Activated CD4-positive, alpha-beta T cell treated with anti-CD3 and anti-CD28 coated beads for 48 hours (primary cell): ENCODE data around the gene COG4.
"Not testable (repeated sequence)": the region's sequence is repeated elsewhere in the genome, so short reads cannot be mapped to it uniquely, and the experiment has no call there.

Experiments
- DNase-seq: peaks from one replicate; pipeline ENCODE4 v3.0.0-alpha.2; 2020

COG4 gene

DNA sequence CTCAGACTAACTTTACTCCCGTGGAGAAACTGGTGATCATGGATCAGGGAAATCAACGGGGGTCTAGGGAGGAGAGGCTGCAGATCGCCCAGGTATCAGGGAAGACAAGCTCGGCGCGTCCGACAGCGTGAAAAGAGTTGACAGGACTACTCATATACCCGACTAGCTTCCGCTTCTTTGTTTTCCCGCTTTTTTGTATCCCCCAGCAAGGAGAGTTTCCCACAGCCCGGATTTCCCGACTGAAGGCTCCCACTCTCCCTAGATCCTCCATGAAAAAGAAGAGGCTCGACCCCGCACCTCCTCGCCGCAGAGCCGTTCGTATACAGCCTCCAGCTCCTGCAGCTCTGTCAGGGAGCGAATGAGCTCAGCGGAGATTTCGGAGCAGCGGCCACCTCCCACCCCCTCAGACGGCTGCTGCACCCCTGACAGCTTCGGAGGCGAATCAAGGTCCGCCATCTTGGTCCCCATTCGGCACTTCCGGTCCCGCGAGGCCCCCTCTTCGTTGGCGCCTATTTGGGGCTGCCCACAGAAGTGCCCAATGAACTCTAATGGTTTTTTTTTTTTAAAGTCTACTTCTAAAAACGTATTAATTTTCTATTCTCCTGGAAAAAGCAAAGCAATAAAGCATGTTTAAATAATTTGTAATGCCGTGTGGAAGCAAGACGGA is at the start of gene COG4:
TSS of gene COG4 (minus strand) at position 479 of the 667 bp plus-strand sequence. CDS start at position 468, 11 bp downstream.
- peak; percentile 95 for DNase-seq

- no peak for DNase-seq
Observed at GRCh38 chr16:70572926-70573270, 49.5 kb upstream of the COG4 start.

GRCh38 chr16:70572050-70572925 is 48.9 kb upstream of the COG4 start:
- DNase-seq, result no peak

DNA sequence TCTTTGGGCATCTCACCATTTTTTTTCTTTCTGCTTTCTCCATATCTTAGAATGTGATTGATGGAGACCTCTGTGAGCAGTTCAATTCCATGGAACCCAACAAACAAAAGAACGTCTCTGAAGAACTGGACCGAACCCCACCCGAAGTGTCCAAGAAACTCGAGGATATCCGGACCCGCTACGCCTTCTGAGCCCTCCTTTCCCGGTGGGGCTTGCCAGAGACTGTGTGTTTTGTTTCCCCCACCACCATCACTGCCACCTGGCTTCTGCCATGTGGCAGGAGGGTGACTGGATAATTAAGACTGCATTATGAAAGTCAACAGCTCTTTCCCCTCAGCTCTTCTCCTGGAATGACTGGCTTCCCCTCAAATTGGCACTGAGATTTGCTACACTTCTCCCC is 48.3 kb upstream of the COG4 start:
- DNase-seq, result no peak

DNA sequence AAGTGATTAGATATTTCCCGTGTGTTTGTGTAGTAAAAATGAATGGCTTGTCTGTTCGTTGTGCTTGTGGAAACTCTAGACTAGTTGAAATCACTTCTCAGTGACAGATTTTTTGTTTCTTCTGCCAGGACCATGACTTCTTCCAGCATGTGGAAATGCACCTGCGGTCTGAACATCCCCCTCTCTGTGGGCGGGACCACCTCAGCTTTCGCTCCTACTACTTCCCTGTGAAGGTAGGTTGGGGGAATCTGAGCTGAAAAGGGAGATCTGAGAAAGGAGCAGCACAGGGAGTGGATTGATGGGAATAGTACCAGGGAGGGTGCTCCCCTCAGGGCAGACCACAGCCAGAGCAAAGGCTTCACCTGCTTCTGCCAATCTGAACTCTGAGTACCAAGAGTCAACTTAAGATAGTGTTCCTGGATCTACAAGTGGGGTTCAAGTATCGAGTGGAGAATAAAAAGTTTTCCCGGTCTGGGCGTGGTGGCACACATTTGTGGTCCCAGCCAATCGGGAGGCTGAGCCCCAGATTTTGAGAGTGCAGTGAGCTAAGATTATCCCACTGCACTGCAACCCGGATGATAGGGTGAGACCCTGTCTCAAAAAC is 47.7 kb upstream of the COG4 start:
- DNase-seq, result no peak

GRCh38 chr16:70569752-70570151 is 46.4 kb upstream of the COG4 start:
- DNase-seq, result no peak

- DNase-seq, result no peak
Observed at GRCh38 chr16:70568601-70569237, 45.4 kb upstream of the COG4 start.

DNA sequence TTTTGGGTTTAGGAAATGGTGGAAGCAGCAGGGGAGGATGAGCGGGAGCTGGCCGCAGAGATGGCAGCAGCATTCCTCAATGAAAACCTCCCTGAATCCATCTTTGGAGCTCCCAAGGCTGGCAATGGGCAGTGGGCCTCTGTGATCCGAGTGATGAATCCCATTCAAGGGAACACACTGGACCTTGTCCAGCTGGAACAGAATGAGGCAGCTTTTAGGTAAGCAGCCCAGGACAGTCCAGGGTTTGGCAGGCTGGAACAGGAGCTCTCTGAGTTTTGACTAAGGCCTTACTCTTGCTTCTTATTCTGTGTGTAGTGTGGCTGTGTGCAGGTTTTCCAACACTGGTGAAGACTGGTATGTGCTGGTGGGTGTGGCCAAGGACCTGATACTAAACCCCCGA is 41.7 kb upstream of the COG4 start:
- DNase-seq, result no peak

GRCh38 chr16:70563636-70564035 is 40.3 kb upstream of the COG4 start:
- no peak for DNase-seq

- DNase-seq, result no peak
Observed at GRCh38 chr16:70561623-70562022, 38.3 kb upstream of the COG4 start.

DNA sequence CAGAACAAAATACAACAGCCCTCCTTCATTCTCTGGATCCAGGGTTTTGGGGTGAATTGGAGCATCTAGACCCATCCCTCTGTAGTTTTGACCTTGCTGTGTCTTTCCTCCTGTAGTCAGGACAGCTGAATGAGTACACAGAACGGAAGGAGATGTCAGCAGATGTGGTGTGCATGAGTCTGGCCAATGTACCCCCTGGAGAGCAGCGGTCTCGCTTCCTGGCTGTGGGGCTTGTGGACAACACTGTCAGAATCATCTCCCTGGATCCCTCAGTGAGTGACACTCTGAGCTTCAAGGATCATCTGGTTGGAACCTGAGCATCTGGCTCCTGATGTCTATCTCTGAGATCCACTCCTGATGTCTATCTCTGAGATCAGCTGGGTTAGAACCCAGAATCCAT is 32.7 kb upstream of the COG4 start:
- DNase-seq, result no peak

GRCh38 chr16:70553645-70554044 is 30.3 kb upstream of the COG4 start:
- no peak for DNase-seq

DNA sequence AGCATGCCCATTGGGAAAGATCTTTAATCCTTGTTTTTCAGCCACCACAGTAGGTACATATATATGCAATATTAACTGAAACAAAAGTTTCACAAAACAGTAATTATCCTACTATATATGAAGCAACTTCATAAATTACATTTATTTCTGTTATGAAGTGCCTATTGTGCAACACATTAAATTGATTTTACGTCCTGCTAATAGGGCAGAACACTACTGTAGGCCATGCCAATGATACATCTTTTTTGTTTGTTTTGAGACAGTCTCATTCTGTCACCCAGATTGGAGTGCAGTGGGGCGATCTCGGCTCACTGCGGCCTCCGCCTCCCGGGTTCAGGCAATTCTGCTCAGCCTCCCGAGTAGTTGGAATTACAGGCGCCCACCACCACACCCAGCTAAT is 29.3 kb upstream of the COG4 start:
- DNase-seq, result no peak

- no peak for DNase-seq
Observed at GRCh38 chr16:70551788-70552187, 28.4 kb upstream of the COG4 start.

DNA sequence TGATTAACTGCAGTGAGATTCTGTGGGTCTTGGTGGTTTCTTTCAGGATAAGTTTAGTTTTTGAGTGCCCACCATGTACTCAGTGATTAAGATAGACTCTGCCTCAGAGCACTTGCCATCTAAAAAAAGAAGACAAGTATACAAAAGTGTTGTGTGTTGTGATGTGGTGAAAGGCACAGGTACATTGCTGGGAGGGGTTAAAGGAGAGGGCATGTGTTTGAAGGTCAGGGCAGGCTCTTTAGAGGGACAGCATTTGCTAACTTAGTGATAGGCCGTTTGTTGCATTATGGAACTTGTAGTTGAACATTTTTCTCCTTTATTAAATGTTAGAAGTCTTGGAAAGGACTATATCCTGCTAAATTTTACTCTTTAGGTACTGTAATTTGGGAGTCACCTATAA is 26.7 kb upstream of the COG4 start:
- no peak for DNase-seq

DNA sequence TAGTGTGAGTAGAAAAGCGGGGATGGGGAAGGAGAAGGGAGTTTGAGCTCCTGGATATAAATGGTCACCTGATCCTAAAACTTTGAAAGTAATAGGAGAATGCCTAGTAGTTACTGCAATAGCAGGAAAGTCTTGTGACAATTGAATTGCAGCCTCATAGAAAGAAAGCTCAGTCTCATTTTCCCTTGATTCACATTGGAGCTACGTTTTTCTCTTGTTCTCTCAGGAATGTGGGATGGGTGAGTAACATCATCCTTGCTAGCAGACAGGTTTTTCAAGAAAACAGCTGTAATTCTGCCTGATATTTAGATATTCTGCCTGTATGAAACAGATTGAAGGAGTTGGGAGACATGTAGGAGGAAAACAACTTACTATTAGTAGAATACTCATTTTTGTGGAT is 25.6 kb upstream of the COG4 start:
- DNase-seq, result no peak

DNA sequence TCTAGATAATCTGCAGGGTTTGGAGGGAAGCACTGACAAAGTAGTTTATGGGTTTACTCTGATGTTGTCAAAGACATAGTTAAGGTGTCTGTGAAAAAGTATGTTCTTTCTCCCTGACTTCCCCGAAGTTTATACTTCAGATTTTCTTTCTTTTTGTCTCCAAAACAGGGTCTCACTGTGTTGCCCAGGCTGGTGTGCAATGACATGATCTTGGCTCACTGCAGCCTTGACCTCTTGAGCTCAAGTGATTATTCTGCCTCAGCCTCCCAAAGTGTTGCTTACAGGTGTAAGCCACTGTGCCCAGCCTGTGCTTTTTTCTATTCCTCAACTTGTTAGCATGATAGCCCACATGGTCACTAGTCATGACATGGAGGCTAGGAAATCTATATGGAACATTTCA is 21.2 kb upstream of the COG4 start:
- no peak for DNase-seq

DNA sequence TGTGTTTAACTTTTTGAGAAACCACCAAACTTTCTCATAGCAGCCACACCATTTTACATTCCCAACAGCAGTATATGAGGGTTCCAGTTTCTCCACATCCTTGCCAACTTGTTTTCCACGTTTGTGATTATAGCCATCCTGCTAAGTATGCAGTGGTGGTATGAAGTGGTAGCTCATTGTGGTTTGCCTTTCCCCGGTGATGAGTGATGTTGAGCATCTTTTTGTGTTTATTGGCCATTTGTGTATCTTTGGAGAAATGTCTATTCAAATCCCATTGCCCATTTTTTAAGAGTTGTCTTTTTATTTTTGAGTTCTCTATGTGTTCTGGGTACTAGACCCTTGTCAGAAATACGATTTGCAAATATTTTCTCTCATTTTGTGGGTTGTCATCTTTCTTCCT is 17.6 kb upstream of the COG4 start:
- DNase-seq, result no peak

- DNase-seq, result no peak
Observed at GRCh38 chr16:70534971-70535370, 11.6 kb upstream of the COG4 start.

GRCh38 chr16:70529954-70530353 is 6.6 kb upstream of the COG4 start:
- DNase-seq, result not testable (repeated sequence)

GRCh38 chr16:70529051-70529777 is 5.9 kb upstream of the COG4 start:
- DNase-seq, result no peak

DNA sequence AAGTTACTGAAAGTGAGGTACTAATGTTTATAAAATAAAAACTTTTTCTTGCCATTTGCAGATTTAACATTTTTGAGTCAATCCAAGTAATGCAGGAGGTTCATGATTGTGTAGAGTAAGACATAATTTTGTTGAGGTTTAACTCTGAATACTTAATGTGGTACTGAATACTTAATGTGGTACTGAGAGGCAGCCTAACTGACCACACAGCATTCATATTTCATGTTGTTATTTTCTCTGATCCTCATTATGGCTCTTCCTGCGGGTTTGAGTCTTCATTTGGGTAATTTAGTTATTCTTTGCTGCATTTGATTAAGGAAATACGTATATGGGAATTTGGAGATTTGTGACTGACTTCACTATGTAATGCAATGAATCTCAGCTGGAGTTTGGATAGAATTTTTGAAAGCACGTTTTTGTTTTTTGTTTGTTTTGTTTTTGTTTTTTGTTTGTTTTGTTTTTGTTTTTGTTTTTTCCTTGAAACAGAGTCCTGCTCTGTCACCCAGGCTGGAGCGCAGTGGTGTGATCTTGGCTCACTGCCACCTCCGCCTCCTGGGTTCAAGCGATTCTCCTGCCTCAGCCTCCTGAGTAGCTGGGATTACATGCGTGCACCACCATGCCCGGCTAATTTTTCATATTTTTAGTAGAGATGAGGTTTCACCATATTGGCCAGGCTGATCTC is 4.1 kb upstream of the COG4 start:
- no peak for DNase-seq
